ENCODE measurements around the gene GPR18.
"Not testable (repeated sequence)": the region's sequence is repeated elsewhere in the genome, so short reads cannot be mapped to it uniquely, and the experiment has no call there.

The GPR18 gene

GRCh38 chr13:99266827-99267226 lies 8.6 kb upstream of the GPR18 start:
- DNase-seq (ENCODE audit: low spot score), result no peak

- no peak for DNase-seq (ENCODE audit: low spot score)
Measured at GRCh38 chr13:99265821-99266426, 7.7 kb upstream of the GPR18 start.

- DNase-seq (ENCODE audit: low spot score), result no peak
Measured at GRCh38 chr13:99265162-99265800, 7.1 kb upstream of the GPR18 start.

GRCh38 chr13:99264051-99264450 lies 5.9 kb upstream of the GPR18 start:
- DNase-seq (ENCODE audit: low spot score), result no peak

GRCh38 chr13:99263126-99263785 lies 5.1 kb upstream of the GPR18 start:
- DNase-seq (ENCODE audit: low spot score), result no peak

GRCh38 chr13:99261059-99261458 lies 2.9 kb upstream of the GPR18 start:
- DNase-seq (ENCODE audit: low spot score), result no peak

GRCh38 chr13:99260216-99260615 lies 2.0 kb upstream of the GPR18 start:
- no peak for DNase-seq (ENCODE audit: low spot score)

GRCh38 chr13:99258946-99259345 lies 767 bp upstream of the GPR18 start:
- no peak for DNase-seq (ENCODE audit: low spot score)

GRCh38 chr13:99257291-99257690 lies 888 bp downstream of the GPR18 start:
- no peak for DNase-seq (ENCODE audit: low spot score)

GRCh38 chr13:99256709-99257108 lies 1.5 kb downstream of the GPR18 start:
- no peak for DNase-seq (ENCODE audit: low spot score)

GRCh38 chr13:99256283-99256682 lies 1.9 kb downstream of the GPR18 start:
- DNase-seq (ENCODE audit: low spot score), result no peak

- no peak for DNase-seq (ENCODE audit: low spot score)
Measured at GRCh38 chr13:99255271-99255670, 2.9 kb downstream of the GPR18 start.

GRCh38 chr13:99254830-99255229 lies 3.3 kb downstream of the GPR18 start:
- DNase-seq (ENCODE audit: low spot score), result no peak

- no peak for DNase-seq (ENCODE audit: low spot score)
Measured at GRCh38 chr13:99251921-99252320, 6.3 kb downstream of the GPR18 start.

GRCh38 chr13:99250982-99251825 lies 7.0 kb downstream of the GPR18 start:
- no peak for DNase-seq (ENCODE audit: low spot score)

- DNase-seq (ENCODE audit: low spot score), result not testable (repeated sequence)
Measured at GRCh38 chr13:99249606-99250005, 8.6 kb downstream of the GPR18 start.

GRCh38 chr13:99249178-99249577 lies 9.0 kb downstream of the GPR18 start:
- DNase-seq (ENCODE audit: low spot score), result not testable (repeated sequence)

- no peak for DNase-seq (ENCODE audit: low spot score)
Measured at GRCh38 chr13:99246100-99246499, 12.1 kb downstream of the GPR18 start.

GRCh38 chr13:99237981-99238662 lies 20.1 kb downstream of the GPR18 start:
- no peak for DNase-seq (ENCODE audit: low spot score)

- DNase-seq (ENCODE audit: low spot score), result no peak
Measured at GRCh38 chr13:99231721-99232120, 26.5 kb downstream of the GPR18 start.

- no peak for DNase-seq (ENCODE audit: low spot score)
Measured at GRCh38 chr13:99230991-99231390, 27.2 kb downstream of the GPR18 start.

GRCh38 chr13:99230588-99230987 lies 27.6 kb downstream of the GPR18 start:
- DNase-seq (ENCODE audit: low spot score), result not testable (repeated sequence)

Data from left forelimb (tissue), 1 donor.